ENCODE results near the gene PON2.

- TF ChIP-seq CTCF (IDR thresholded peaks at IDR 0.05), result no peak
- TF ChIP-seq POLR2A (IDR thresholded peaks at IDR 0.05), result no peak
- TF ChIP-seq EP300 (IDR thresholded peaks at IDR 0.05), result no peak
Measured at GRCh38 chr7:95470452-95470851, 35.6 kb upstream of the PON2 start.
